PC-9 (cell line): ENCODE measurements around the gene NT5DC1.

ENCODE experiments used
- EZH2 ChIP-seq: fragments of 200-600 bp; sonication (generic); IDR thresholded peaks from 2 replicates; pipeline ENCODE4 v1.8.0; 2017; ENCODE audit warnings: antibody characterized with exemption, low read depth
- TF ChIP-seq, protein P1 (sequence below): fragments of 200-600 bp; sonication (generic); conservative IDR thresholded peaks from 2 replicates; pipeline ENCODE4 v1.6.1; 2017; ENCODE audit warnings: mixed run types, antibody characterized with exemption, mild to moderate bottlenecking, moderate library complexity

DNA sequence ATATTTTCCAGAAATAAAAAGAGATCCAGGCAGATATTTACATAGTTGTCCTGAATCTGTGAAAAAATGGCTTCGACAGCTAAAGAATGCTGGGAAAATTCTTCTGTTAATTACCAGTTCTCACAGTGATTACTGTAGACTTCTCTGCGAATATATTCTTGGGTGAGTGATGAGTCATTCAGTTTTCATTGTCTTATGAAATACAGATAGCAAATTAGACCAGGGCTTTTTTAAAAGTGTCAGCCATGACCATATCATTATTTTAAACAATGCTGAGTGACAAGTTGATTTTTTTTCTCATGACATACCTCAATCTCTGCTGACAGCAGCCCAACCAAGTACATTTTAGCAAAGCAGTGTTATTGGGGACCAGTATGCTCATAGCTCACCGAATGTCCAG is 120.4 kb downstream of the NT5DC1 start:
- TF ChIP-seq, protein P1, sequence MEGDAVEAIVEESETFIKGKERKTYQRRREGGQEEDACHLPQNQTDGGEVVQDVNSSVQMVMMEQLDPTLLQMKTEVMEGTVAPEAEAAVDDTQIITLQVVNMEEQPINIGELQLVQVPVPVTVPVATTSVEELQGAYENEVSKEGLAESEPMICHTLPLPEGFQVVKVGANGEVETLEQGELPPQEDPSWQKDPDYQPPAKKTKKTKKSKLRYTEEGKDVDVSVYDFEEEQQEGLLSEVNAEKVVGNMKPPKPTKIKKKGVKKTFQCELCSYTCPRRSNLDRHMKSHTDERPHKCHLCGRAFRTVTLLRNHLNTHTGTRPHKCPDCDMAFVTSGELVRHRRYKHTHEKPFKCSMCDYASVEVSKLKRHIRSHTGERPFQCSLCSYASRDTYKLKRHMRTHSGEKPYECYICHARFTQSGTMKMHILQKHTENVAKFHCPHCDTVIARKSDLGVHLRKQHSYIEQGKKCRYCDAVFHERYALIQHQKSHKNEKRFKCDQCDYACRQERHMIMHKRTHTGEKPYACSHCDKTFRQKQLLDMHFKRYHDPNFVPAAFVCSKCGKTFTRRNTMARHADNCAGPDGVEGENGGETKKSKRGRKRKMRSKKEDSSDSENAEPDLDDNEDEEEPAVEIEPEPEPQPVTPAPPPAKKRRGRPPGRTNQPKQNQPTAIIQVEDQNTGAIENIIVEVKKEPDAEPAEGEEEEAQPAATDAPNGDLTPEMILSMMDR, result no peak
- no peak for TF ChIP-seq EZH2
